Measurements from ENCODE around the gene PROK2. TPM values are rescaled to one million over a fixed set of nuclear protein-coding genes. Genes with fewer than 3 reads are reported as not detected.

Gene PROK2
- 0.74 TPM for total RNA-seq
- polyA plus RNA-seq, result 0.15 TPM

- Histone ChIP-seq H3K4me3 (ENCODE audit: low read depth, low read length) (peak within 1 kb of the TSS; percentile 38), H3K4me1 (ENCODE audit: insufficient read depth) (peaks cover 2% of the 10 kb centered on the region), H3K27ac (ENCODE audit: low read depth) (no peak within 1 kb of the TSS), H3K36me3 (ENCODE audit: insufficient read depth) (no peaks in the 10 kb centered on the region)
- no peak for DNase-seq (ENCODE audit: extremely low spot score)
- WGBS, result under 1% methylated on average over 89 of the region's 89 CpGs
Observed at GRCh38 chr3:71784914-71785531, at the start of gene PROK2. TSS of gene PROK2 (minus strand) at chr3:71785148. CDS start at chr3:71785052, 96 bp downstream.

- H3K36me3 ChIP-seq (ENCODE audit: insufficient read depth), result no peaks in the 10 kb centered on the region
- H3K4me3 ChIP-seq (ENCODE audit: low read depth, low read length), result no peak overlapping the region
- H3K27ac ChIP-seq (ENCODE audit: low read depth), result no peak overlapping the region
- 71% methylated on average over 2 of the region's 2 CpGs for WGBS
- DNase-seq (ENCODE audit: extremely low spot score), result no peak
- no peaks in the 10 kb centered on the region for H3K4me1 ChIP-seq (ENCODE audit: insufficient read depth)
Observed at GRCh38 chr3:71831599-71831998, 46.7 kb upstream of the PROK2 start.

GRCh38 chr3:71825551-71826283, 40.8 kb upstream of the PROK2 start:
- no peaks in the 10 kb centered on the region for H3K4me1 ChIP-seq (ENCODE audit: insufficient read depth)
- DNase-seq (ENCODE audit: extremely low spot score), result no peak
- H3K4me3 ChIP-seq (ENCODE audit: low read depth, low read length), result no peak overlapping the region
- H3K27ac ChIP-seq (ENCODE audit: low read depth), result no peak overlapping the region
- 94% methylated on average over 5 of the region's 5 CpGs for WGBS
- H3K36me3 ChIP-seq (ENCODE audit: insufficient read depth), result no peaks in the 10 kb centered on the region

- Histone ChIP-seq H3K36me3 (ENCODE audit: insufficient read depth) (no peaks in the 10 kb centered on the region), H3K4me1 (ENCODE audit: insufficient read depth) (no peaks in the 10 kb centered on the region), H3K4me3 (ENCODE audit: low read depth, low read length) (no peak overlapping the region), H3K27ac (ENCODE audit: low read depth) (no peak overlapping the region)
- 52% methylated on average over 3 of the region's 3 CpGs for WGBS
- DNase-seq (ENCODE audit: extremely low spot score), result no peak
Observed at GRCh38 chr3:71821116-71821515, 36.2 kb upstream of the PROK2 start.

GRCh38 chr3:71817262-71817661, 32.3 kb upstream of the PROK2 start:
- Histone ChIP-seq H3K4me3 (ENCODE audit: low read depth, low read length) (no peak overlapping the region), H3K4me1 (ENCODE audit: insufficient read depth) (no peaks in the 10 kb centered on the region), H3K27ac (ENCODE audit: low read depth) (no peak overlapping the region), H3K36me3 (ENCODE audit: insufficient read depth) (no peaks in the 10 kb centered on the region)
- DNase-seq (ENCODE audit: extremely low spot score), result no peak
- 81% methylated on average over 6 of the region's 6 CpGs for WGBS

GRCh38 chr3:71816767-71817156, 31.8 kb upstream of the PROK2 start:
- WGBS, result 88% methylated on average over 4 of the region's 4 CpGs
- H3K4me1 ChIP-seq (ENCODE audit: insufficient read depth), result no peaks in the 10 kb centered on the region
- no peak for DNase-seq (ENCODE audit: extremely low spot score)
- no peaks in the 10 kb centered on the region for H3K36me3 ChIP-seq (ENCODE audit: insufficient read depth)
- H3K27ac ChIP-seq (ENCODE audit: low read depth), result no peak overlapping the region
- no peak overlapping the region for H3K4me3 ChIP-seq (ENCODE audit: low read depth, low read length)

GRCh38 chr3:71815340-71816067, 30.6 kb upstream of the PROK2 start:
- Histone ChIP-seq H3K4me1 (ENCODE audit: insufficient read depth) (no peaks in the 10 kb centered on the region), H3K36me3 (ENCODE audit: insufficient read depth) (no peaks in the 10 kb centered on the region), H3K4me3 (ENCODE audit: low read depth, low read length) (no peak overlapping the region), H3K27ac (ENCODE audit: low read depth) (no peak overlapping the region)
- no peak for DNase-seq (ENCODE audit: extremely low spot score)
- WGBS, result 74% methylated on average over 7 of the region's 7 CpGs

- WGBS, result 91% methylated on average over 3 of the region's 3 CpGs
Observed at GRCh38 chr3:71813704-71814103, 28.8 kb upstream of the PROK2 start.

GRCh38 chr3:71813073-71813472, 28.1 kb upstream of the PROK2 start:
- Histone ChIP-seq H3K4me3 (ENCODE audit: low read depth, low read length) (no peak overlapping the region), H3K4me1 (ENCODE audit: insufficient read depth) (no peaks in the 10 kb centered on the region)

More at GRCh38 chr3:71813704-71814103, 28.8 kb upstream of the PROK2 start:
- H3K36me3 ChIP-seq (ENCODE audit: insufficient read depth), result no peaks in the 10 kb centered on the region
- no peaks in the 10 kb centered on the region for H3K4me1 ChIP-seq (ENCODE audit: insufficient read depth)
- no peak overlapping the region for H3K4me3 ChIP-seq (ENCODE audit: low read depth, low read length)
- no peak overlapping the region for H3K27ac ChIP-seq (ENCODE audit: low read depth)
- no peak for DNase-seq (ENCODE audit: extremely low spot score)

GRCh38 chr3:71810056-71810455, 25.1 kb upstream of the PROK2 start:
- Histone ChIP-seq H3K4me1 (ENCODE audit: insufficient read depth) (no peaks in the 10 kb centered on the region), H3K36me3 (ENCODE audit: insufficient read depth) (no peaks in the 10 kb centered on the region), H3K4me3 (ENCODE audit: low read depth, low read length) (no peak overlapping the region), H3K27ac (ENCODE audit: low read depth) (no peak overlapping the region)
- WGBS, result 85% methylated on average over 3 of the region's 3 CpGs
- no peak for DNase-seq (ENCODE audit: extremely low spot score)

More at GRCh38 chr3:71813073-71813472, 28.1 kb upstream of the PROK2 start:
- H3K27ac ChIP-seq (ENCODE audit: low read depth), result no peak overlapping the region
- 93% methylated on average over 4 of the region's 4 CpGs for WGBS
- DNase-seq (ENCODE audit: extremely low spot score), result no peak
- H3K36me3 ChIP-seq (ENCODE audit: insufficient read depth), result no peaks in the 10 kb centered on the region

- Histone ChIP-seq H3K27ac (ENCODE audit: low read depth) (no peak overlapping the region), H3K36me3 (ENCODE audit: insufficient read depth) (no peaks in the 10 kb centered on the region), H3K4me3 (ENCODE audit: low read depth, low read length) (no peak overlapping the region), H3K4me1 (ENCODE audit: insufficient read depth) (no peaks in the 10 kb centered on the region)
- 91% methylated on average over 6 of the region's 6 CpGs for WGBS
- DNase-seq (ENCODE audit: extremely low spot score), result no peak
Observed at GRCh38 chr3:71809321-71810026, 24.5 kb upstream of the PROK2 start.

- H3K4me3 ChIP-seq (ENCODE audit: low read depth, low read length), result no peak overlapping the region
- WGBS, result 88% methylated on average over 3 of the region's 3 CpGs
- DNase-seq (ENCODE audit: extremely low spot score), result no peak
Observed at GRCh38 chr3:71806736-71807135, 21.8 kb upstream of the PROK2 start.

GRCh38 chr3:71805691-71806090, 20.7 kb upstream of the PROK2 start:
- H3K4me3 ChIP-seq (ENCODE audit: low read depth, low read length), result no peak overlapping the region
- H3K36me3 ChIP-seq (ENCODE audit: insufficient read depth), result no peaks in the 10 kb centered on the region
- H3K27ac ChIP-seq (ENCODE audit: low read depth), result no peak overlapping the region
- 89% methylated on average over 2 of the region's 2 CpGs for WGBS
- no peak for DNase-seq (ENCODE audit: extremely low spot score)
- H3K4me1 ChIP-seq (ENCODE audit: insufficient read depth), result no peaks in the 10 kb centered on the region

More at GRCh38 chr3:71806736-71807135, 21.8 kb upstream of the PROK2 start:
- Histone ChIP-seq H3K36me3 (ENCODE audit: insufficient read depth) (no peaks in the 10 kb centered on the region), H3K27ac (ENCODE audit: low read depth) (no peak overlapping the region), H3K4me1 (ENCODE audit: insufficient read depth) (no peaks in the 10 kb centered on the region)
